GM19023 (cell line): ENCODE results near the gene KANSL3.
"Not testable (repeated sequence)": the region's sequence is repeated elsewhere in the genome, so short reads cannot be mapped to it uniquely, and the experiment has no call there.

Source experiments
- ATAC-seq: cut with Tn5 transposase; IDR thresholded peaks from one replicate; pipeline ENCODE4 v1.9.1; 2021; ENCODE audit warnings: mild to moderate bottlenecking, moderate library complexity; ENCODE audit not compliant: unreplicated experiment

The KANSL3 gene

DNA sequence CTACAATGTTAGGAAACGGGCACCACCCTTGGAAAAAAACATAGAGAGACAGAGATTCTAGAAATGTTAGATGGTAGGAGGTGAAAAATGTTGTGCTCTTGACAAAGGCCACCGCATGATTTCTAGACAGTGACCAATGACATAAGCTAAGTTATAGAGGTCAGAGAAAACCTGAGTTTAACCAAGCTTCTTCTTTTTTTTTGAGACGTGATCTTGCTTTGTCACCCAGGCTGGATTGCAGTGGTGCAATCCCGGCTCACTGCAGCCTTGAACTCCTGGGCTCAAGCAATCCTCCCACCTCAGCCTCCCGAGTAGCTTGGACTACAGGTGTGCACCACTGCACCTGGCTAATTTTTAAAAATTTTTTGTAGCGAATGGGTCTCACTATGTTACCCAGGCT is 17.4 kb upstream of the KANSL3 start:
- ATAC-seq, result no peak

GRCh38 chr2:96654791-96655190 is 16.7 kb upstream of the KANSL3 start:
- ATAC-seq, result not testable (repeated sequence)

GRCh38 chr2:96651793-96652192 is 13.7 kb upstream of the KANSL3 start:
- no peak for ATAC-seq

DNA sequence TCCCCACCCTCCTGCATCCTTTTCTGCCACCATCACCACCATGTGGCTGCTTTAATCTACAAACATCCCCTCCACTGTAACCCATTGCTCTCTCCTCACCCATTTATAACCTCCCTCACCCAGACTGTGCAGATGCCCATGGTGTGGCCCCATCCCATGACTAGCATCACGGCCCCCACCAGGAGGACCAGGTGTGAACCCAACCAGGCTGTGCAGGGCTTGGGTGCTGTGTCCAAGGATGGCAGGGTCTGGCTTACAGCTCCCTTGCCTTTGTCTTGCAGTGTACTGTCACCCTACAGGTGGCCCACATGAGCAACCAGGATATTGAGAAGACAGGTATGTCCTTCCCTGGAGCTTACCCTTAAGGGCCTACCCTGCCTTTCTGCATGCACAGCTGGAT is 11.2 kb upstream of the KANSL3 start:
- no peak for ATAC-seq

DNA sequence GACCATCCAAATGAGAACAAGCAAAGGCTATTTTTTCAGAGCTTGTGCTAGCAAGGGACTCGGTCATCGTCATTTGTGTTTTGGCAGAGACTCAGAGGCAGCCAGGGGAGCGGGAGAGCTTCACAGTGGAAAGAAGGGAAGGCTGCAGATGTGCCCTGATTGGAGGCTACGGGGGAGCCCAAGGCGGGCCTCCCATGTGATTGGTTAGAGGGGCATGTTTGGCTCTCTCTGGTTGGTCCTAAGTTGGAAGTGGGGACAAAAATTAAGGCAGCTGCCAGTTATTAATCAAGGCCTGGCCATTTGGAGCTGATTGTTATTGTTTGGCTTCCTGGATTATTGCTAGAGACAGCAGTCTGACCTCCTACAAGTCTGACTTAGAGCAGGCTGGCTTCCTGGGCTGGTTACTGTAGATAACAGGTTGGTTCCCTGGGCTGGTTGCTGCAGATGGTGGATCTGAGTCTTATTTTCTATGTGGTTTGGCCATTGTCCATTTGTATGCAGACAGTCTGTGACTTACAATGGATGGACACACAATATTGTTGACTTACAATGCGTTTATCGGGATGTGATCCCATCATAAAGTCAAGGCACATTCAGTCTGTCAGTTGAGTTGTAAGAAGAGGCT is 10.3 kb upstream of the KANSL3 start:
- ATAC-seq, result no peak

DNA sequence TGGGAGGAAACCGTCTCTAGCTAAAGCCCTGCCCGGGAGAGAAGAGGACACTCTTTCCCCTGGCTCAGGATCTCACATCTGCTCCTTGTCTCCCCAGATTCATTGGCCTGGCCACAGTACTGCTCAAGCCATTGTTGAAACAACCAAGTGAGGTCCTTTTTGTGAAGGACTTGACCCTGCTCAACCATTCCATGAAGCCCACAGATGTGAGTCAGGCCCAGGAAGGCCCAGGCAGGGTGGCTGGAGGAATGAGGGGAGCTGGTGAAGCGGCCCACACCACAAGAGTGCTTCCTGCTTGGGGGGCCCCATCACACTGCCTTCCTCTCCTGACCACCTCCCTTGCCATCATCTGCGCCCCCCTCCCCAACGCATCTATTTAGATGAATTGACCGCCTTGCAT is 9.6 kb upstream of the KANSL3 start:
- ATAC-seq, result no peak

GRCh38 chr2:96642564-96643360 is 4.7 kb upstream of the KANSL3 start, which contains the start of gene FER1L5:
FER1L5 (plus strand) TSS chr2:96642764; CDS start chr2:96642837, 73 bp downstream.
- no peak for ATAC-seq

DNA sequence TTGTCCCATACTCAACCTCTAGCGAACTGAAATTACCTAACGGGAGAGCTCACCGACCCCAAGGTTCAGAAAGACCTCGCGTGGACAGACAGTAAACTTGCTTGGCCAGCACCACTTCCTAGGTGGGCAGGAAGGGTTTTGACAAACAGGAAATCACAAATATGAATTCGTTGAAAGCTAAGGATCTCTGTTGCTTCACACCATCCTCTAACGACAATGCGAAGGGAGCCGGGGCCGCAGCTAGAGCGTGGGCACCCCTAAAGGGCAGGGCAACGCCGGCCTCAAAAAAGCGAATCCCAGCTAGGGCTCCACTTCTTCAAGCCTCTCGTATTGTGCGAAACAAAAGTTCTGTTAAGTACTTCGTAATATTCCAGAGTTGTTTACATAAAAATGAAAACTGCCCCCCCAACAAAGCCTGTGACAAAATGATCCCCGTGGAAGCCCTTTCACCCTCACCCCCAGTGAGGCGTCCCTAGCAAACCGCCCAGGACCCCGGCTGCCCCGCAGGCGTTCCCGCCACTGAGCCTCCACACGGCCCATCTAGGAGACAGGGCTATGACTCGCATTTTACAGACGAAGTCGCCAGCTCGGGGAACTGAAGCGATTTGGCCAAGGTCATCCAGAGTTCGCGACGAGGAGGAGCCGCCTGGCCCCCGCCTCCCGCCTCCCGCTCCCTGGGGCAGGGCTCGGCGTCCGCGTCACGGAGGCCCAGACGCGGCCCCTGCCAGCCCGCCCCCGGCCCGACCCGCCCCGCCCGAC is 548 bp downstream of the KANSL3 start:
- peak; percentile 78 for ATAC-seq

DNA sequence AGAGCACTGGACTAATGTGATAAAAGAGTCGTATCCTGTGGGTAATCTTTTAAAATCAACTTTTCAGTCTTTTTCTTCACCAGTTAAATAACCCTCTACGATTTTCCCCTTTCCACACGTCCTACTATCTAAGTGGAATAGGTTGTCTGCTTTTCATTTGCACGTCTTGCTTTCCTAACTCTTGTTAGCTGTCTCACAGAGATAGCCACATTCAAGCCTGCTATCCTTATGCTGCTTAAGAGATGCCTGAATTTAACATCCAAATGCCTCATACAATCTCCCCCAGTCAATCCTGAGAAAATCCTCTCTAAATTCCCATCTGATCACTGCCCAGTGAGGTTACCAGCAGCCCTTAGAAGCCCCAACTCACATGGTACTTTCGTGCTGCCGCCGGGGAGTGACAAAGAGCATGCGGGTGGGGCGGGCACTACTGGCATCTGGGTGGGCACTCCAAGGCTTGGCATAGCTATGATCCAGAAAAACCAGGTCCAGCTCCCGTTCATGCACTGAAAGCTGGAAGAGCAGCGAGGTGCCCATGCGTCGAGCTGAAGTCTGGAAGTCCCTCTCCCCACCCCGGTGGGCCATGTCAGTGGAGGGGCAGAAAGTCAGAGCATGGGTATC is 1.5 kb downstream of the KANSL3 start:
- no peak for ATAC-seq

- no peak for ATAC-seq
Measured at GRCh38 chr2:96633641-96634040, 4.5 kb downstream of the KANSL3 start.

DNA sequence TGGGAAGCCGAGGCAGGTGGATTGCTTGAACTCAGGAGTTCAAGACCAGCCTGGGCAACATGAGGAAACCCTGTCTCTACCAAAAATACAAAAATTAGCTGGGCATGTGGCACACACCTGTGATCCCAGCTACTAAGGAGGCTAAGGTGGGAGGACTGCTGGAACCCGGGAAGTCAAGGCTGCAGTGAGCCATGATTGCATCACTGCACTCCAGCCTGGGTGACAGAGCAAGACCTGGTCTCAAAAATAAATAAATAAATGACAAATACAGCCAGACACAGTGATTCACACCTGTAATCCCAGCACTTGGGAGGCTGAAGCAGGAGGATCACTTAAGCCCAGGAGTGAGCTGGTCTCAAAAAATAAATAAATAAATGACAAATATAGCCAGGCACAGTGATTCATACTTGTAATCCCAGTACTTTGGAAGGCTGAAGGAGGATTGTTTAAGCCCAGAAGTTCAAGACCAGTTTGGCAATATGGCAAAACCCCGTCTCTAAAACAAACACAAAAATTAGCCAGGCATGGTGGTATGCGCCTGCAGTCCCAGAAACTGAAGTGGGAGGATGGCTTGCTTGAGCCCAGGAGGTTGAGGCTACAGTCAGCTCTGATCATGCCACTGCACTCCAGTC is 6.2 kb downstream of the KANSL3 start:
- ATAC-seq, result no peak

DNA sequence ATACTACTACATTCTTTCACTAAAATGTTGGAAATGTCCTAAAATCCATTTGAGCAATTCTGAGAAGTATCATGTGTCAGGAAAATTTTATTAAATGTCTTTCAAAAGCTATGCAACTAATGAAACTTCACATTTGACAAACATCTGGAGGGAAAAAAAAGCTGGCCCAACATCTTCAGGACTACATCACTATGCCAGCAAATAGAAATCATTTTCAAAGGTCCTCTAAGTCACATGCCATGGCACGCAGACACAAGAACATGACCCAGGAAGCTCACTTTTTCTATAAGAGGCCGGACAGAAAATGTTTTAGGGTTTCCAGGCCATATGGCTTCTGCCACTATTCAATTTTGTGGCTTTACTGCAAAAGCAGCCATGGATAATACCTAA is 11.6 kb downstream of the KANSL3 start:
- ATAC-seq, result no peak

DNA sequence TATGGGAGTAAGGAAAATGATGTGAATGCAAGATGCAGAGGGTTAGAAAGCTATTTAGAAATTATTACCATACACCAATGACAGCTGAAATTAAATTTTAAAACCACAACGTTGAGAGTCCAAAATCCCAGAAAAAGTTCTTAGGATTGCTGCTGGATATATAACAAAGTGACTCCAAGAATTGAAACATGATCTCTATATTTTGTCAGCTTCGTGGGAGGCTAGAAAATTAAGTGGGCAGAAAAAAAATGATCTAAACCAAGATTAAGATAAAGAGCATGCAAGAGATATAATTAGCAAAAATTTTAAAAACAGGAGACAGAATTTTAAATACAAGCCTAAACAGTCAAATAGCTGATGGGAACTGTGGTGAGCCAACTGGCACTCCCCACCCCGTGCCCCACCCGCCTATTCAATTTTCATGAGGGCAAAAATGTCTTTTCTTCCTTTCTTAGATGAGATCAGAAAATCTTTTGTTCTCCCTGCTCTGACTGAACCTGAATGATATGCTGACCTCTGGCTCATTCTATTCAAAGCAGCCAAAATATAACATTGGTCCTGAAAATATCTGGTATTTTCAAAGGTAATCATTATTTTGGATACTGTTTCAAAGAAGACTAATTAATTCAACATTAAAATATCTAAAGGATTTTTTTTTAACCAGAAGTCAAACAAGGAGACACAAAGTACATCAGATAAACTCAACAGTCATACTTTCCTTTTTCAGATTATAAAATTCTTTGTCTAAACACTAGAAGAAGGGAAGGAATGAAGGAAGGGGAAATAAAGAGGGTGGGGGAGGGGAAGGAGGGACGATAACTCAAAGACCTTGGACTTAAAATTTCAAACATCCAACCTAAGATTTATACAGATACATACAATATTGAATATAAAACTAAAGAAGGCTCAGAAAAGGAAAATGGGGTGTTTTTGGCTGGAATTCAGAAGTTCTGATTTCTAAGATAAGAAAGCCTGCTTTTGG is 12.2 kb downstream of the KANSL3 start:
- no peak for ATAC-seq

DNA sequence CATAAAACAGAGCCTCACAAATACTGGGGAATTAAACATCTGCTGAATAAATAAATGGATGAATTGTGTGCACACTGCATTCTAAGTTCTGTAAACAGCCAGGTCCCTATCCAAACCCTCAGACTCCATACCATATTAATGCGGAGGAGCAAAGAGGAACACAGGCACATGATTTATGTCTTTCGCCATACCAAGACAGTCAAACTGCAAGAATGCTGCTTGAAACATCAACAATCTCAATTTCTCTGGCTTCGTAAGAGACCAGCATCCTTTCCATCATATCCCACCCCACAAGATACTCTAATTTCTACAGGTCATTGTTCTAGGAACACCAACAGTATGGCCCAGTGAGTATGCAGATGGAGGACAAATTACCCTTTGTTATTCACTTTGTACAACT is 15.0 kb downstream of the KANSL3 start:
- ATAC-seq, result no peak

- no peak for ATAC-seq
Measured at GRCh38 chr2:96622544-96622943, 15.6 kb downstream of the KANSL3 start.

DNA sequence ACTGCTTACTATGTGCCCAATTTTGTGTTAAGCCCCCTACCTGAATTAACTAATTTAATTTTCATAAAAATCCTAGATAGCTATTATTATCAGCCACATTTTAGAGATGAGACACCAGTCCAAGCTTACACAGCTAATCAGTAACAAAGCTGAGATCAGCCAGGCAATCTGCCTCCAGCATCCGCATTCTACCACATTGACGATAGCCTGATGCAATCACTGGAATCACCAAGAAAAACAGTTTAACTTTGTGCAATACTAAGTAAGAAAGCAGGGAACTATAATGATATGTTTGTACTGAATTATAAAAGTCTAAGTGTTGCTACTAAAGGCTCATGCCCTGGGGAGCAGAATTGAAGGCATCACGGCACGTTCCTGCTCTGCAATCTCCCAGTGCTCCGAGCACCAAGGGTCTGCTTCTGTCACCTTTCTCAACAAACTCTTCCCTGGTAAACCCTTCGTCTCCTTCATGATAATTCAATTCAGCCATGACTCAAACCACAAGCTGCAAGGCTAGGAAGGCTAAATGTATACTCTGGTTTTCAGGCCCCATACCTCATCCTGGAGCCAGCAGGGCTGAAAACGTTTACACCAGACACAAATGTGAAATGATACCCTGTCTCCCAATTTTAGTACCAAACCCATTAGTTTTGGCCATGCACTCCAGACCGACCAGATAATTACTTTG is 19.4 kb downstream of the KANSL3 start:
- no peak for ATAC-seq

DNA sequence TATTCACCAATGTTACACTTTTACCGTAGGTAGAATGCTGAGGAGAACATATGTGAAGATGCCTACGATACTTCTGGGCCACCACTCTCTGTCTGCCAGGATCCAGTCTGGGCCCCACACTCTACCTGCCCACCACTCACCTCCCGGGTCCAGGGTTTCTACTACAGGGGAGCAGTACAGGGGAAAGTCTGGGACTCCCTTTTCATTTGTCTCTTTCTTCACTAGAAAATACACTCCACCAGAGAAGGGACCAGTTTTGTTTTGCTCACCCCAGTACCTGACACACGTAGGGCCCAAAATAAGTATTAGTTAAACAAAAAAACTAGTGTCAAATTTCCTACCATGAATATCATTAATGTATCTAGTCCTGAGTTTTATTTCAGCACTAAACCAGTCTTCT is 21.1 kb downstream of the KANSL3 start:
- ATAC-seq, result no peak

DNA sequence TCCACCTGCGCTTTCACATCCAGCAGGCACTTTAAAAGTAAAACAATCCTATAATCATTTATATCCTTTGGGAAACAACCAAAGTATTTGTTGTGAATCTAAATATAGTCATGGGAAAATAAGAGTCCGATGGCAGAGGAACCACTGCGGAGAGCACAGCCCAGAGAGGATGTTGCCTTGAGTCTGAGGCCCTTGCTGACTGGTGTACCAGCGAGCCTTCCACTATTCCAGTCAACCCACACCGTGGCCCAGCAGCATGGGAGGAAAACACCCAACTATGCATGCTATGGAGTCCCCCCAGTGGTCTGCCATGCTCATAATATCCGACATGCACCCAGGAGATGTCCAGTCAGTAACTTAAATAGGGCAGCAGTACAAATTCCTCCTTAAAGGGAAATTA is 21.6 kb downstream of the KANSL3 start:
- no peak for ATAC-seq

DNA sequence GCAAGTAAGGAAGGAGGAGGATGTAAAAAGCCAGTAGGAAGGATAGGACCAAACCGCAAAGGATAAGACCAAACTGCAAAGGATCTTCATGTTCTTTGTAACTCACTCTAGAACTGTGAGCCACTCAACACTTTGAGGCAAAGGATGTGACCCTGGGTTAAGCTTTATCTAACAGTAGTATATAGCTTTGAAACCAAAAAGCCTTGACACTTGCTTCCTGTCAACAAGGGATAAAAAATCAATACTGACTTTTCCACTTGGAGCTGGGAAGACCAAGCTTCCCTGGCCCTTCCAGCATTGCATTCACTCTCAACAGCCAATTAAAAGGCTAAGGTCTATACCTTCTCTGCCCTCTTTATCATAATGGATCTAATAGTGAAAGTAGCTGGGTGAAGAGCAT is 22.0 kb downstream of the KANSL3 start:
- no peak for ATAC-seq
